T-helper 2 cell treated with Interferon-gamma antibody and Interleukin-4, amounts not matched to agents 100 ng/mL and 5 ng/mL, for 36 hours (primary cell): ENCODE measurements around the gene F8A1. TPM values are rescaled to one million over a fixed set of nuclear protein-coding genes. Genes with fewer than 3 reads are reported as not detected.

Experiments used
- total RNA-seq: library from RNA; stranded (reverse); gene quantifications from 2 replicates; pipeline ENCODE4 v1.2.3, GENCODE V29; 2022

The F8A1 gene
- total RNA-seq, 1 donor from 2014 or later: 20.3 TPM

Other genes with a start within 250 kb of the F8A1 start
- gene CTAG2, start 232.8 kb upstream of the F8A1 start, total RNA-seq: not detected in 2 replicates
- gene GAB3, start 135.3 kb upstream of the F8A1 start, total RNA-seq: 8.6 and 9.4 TPM in 2 replicates
- gene DKC1, start 123.5 kb upstream of the F8A1 start, total RNA-seq: 101 and 102 TPM in 2 replicates
- gene MPP1, start 80.9 kb upstream of the F8A1 start, total RNA-seq: 54.4 and 55.4 TPM in 2 replicates
- not detected in 2 replicates for gene SMIM9, start 51.7 kb upstream of the F8A1 start, total RNA-seq
- 4.7 and 5.1 TPM in 2 replicates for gene F8, start 136.4 kb downstream of the F8A1 start, total RNA-seq
- 51.2 and 54.4 TPM in 2 replicates for gene FUNDC2, start 140.5 kb downstream of the F8A1 start, total RNA-seq
- gene CMC4, start 184.8 kb downstream of the F8A1 start, total RNA-seq: 4.8 and 6.3 TPM in 2 replicates
- gene MTCP1, start 184.8 kb downstream of the F8A1 start, total RNA-seq: 12.1 and 15.0 TPM in 2 replicates
- gene BRCC3, start 185.2 kb downstream of the F8A1 start, total RNA-seq: 30.3 and 32.8 TPM in 2 replicates